Epithelial cell of proximal tubule (primary cell): ENCODE measurements around the gene JTB. TPM values are rescaled to one million over a fixed set of nuclear protein-coding genes. Genes with fewer than 3 reads are reported as not detected.

ENCODE experiments used
- DNase-seq: peaks from one replicate; pipeline ENCODE4 v3.0.0-alpha.2; 2011; ENCODE audit warnings: low read depth
- H3K4me3 ChIP-seq: 2 replicates; pipeline ENCODE4 v1.5.1; 2011; ENCODE audit warnings: low read depth, mild to moderate bottlenecking, low read length
- total RNA-seq: library from RNA; depleted of rRNA; stranded (reverse); fragments of >200 nt; gene quantifications from 2 replicates; pipeline ENCODE4 v1.2.3, GENCODE V29; 2015
- TF ChIP-seq, protein P1 (sequence below): conservative IDR thresholded peaks from 2 replicates; pipeline ENCODE4 v1.5.1; 2012; ENCODE audit warnings: low read depth, mild to moderate bottlenecking, low read length

JTB gene
- total RNA-seq, 1 donor from 2014 or later, result 170 TPM

- peak overlapping the region; percentile 88 for H3K4me3 ChIP-seq
- DNase-seq, result no peak
- TF ChIP-seq, protein P1, sequence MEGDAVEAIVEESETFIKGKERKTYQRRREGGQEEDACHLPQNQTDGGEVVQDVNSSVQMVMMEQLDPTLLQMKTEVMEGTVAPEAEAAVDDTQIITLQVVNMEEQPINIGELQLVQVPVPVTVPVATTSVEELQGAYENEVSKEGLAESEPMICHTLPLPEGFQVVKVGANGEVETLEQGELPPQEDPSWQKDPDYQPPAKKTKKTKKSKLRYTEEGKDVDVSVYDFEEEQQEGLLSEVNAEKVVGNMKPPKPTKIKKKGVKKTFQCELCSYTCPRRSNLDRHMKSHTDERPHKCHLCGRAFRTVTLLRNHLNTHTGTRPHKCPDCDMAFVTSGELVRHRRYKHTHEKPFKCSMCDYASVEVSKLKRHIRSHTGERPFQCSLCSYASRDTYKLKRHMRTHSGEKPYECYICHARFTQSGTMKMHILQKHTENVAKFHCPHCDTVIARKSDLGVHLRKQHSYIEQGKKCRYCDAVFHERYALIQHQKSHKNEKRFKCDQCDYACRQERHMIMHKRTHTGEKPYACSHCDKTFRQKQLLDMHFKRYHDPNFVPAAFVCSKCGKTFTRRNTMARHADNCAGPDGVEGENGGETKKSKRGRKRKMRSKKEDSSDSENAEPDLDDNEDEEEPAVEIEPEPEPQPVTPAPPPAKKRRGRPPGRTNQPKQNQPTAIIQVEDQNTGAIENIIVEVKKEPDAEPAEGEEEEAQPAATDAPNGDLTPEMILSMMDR, result no peak
These were observed 32.2 kb downstream of the JTB start for GRCh38 chr1:153945131-153945794.

- TF ChIP-seq, protein P1, result no peak
- H3K4me3 ChIP-seq, result peak overlapping the region; percentile 88
- no peak for DNase-seq
These were observed 32.7 kb downstream of the JTB start for GRCh38 chr1:153944827-153945117.

DNA sequence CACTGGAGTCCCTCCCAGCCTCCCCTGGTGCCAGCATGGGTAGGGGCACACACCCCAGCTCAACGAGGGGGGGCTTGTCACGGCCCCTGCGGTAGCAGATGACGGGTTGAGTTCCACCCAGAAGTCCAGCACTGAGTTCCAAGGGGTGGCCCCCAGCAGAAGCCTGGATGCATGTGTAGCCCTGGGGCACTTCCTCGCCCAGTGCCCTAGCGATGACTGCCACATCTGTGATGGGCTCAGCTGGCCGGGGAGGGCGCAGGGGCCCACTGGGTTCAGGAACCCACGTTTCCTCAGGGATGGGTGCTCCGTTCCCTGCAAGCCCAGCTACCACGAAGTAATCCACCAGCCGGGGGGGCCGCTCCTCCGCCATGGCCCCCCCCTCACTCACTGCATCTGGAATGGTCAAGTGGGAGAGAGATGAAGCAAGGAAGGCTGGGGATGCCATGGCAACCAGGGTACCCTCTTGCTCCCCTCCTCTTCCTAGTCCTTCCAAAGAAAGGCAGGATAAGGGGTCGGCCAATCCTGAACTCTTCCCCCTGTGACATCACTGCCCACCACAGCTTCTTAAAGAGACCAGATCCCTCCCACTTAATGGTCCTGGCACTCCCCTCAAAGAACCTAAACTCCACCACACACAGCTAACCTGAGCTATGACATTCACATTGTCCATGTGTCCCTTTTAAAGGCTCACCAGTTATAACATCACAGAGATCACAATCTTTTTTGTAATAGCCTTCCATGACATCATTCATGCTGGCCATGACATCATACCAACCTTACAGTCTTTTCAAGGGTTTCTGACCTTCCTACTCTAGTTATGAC lies 33.3 kb downstream of the JTB start:
- H3K4me3 ChIP-seq, result no peak overlapping the region
- TF ChIP-seq, protein P1, result no peak
- no peak for DNase-seq

- TF ChIP-seq, protein P1, result no peak
- no peak for DNase-seq
- H3K4me3 ChIP-seq, result no peak overlapping the region
These were observed 34.5 kb downstream of the JTB start for GRCh38 chr1:153942766-153943549.

GRCh38 chr1:153941826-153942725 lies 35.4 kb downstream of the JTB start:
- TF ChIP-seq, protein P1, result no peak
- DNase-seq, result no peak
- H3K4me3 ChIP-seq, result no peak overlapping the region

DNA sequence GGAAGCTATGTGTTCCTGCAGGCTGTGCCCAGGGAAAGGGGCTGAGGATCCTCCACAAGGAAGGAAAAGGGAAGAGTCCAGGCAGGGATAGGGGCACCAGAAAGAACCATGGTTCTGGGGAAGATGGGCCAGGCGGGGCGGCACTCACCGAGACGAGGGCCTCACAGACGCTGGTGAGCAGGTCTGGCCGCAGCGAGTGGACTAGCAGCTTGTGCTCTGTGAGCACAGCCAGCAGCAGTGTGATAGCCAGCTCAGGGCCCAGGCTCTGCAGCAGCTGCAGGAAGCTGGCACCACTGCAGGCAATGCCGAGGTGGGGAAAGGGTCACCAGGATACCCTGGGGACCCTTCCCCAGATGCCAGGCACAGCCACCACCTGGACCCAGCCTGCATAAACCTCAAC lies 36.7 kb downstream of the JTB start:
- DNase-seq, result no peak
- TF ChIP-seq, protein P1, result no peak
- no peak overlapping the region for H3K4me3 ChIP-seq
